ENCODE measurements around the gene RAC2.

Gene RAC2

DNA sequence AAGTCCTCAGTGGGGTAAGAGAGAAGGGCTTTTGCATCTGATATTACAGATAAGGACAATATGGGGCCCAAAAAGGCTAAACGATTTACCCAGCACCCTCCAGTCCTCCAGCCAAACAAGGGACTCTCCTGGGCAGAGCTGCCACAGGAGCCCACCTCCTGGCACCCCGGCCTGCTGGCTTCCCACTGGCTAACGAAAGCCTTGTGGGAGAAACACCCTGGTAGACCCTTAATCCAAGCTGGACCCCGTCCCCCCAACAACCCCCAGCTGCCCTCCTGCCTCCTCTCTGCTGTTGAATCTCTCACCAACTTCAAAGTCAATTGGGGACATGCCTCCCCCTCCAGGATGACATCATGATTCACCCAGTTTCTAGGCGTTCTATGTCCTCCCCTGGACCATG lies 66.8 kb downstream of the RAC2 start:
- no peak for DNase-seq (ENCODE audit: low read depth, low spot score)

DNA sequence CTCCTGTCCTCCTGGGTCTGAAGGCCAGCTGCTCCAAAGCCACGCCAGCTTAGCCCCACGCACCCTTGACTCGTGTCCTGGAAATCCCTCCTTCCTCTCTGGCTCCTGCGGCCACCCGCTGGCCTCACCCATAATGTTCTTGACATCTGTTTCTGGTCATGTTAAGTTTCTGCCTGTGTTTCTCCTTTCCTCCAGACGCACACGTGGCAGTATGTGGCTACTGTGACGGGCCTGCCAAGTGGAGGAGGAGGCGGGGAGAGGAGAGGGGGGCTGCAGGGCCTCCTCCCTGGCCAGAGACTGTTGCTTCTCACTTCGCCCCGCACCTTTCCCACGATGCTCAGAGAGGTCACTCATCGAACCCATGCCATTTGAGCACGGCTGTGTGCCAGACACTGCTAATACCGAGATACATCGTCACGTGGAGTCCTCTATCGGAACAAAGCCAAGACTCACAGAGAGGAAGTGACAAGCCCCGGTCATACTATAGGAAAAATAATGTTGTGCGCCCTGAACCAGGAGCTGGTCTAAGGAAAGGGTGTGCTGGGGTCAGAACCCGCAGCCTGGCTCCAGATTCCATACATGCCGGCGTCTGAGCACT lies 67.5 kb downstream of the RAC2 start:
- DNase-seq (ENCODE audit: low read depth, low spot score), result no peak

DNA sequence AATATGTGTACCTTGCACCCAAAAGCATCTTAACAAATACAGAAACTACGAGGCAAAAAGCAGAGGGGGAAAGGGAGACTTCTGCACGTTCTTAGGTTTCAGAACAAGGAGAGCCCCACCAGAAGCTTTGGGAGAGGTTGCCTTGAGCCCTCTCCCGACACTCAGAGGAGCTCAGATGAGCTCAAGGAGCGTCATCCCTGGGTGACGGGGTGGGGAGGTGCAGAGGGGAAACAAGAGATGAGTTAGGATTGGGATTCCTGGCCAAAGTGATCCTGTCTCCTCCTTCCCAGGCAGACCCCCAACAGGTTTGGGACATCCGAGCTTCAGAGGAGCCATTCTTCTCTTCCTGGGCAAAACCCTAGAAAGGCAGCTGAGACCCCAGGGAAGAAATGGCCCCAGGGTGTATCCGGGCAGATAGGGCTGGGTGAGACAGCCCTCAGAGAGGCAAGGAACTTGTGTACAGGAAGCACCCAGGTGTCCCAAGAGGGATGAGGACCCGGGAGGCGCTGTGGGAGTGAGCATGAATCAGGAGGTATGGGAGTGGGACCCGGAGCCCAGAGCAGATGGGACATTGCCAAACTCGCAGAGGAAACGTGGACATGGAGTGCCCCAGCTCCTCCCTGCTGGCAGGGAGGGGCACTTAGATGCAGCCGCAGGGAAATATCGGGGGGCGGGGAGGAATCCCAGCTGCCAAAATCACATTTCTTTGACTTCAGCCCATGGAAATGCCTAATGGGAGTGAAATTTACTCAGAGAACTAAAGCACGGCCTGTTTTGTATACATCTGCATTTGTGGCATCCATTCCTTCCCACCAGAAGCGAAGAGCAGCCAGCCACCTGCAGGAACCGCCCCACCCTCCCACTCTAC lies 68.4 kb downstream of the RAC2 start:
- no peak for DNase-seq (ENCODE audit: low read depth, low spot score)

All from ELF-1 (cell line).